ENCODE measurements around the gene KRTAP13-2. TPM values are rescaled to one million over a fixed set of nuclear protein-coding genes. Genes with fewer than 3 reads are reported as not detected.

Gene KRTAP13-2
- total RNA-seq, 1 experiment from 2014 or later: not detected

- no peak overlapping the region for H3K27ac Mint-ChIP-seq
These were observed 17.6 kb downstream of the KRTAP13-2 start for GRCh38 chr21:30354308-30355005.

GRCh38 chr21:30351534-30351933 lies 20.5 kb downstream of the KRTAP13-2 start:
- TF ChIP-seq ZMAT4 (CRISPR knock-in tag; IDR thresholded peaks at IDR 0.05) (no peak), ZNF121 (CRISPR knock-in tag; IDR thresholded peaks at IDR 0.05) (no peak), CREM (CRISPR knock-in tag; IDR thresholded peaks at IDR 0.05) (no peak), ZNF138 (CRISPR knock-in tag; conservative IDR thresholded peaks at IDR 0.05) (no peak), ZNF219 (CRISPR knock-in tag; IDR thresholded peaks at IDR 0.05; ENCODE audit: borderline replicate concordance) (no peak)

More at GRCh38 chr21:30354308-30355005, 17.6 kb downstream of the KRTAP13-2 start:
- TF ChIP-seq AR (CRISPR knock-in tag; IDR thresholded peaks at IDR 0.05): no peak
- no peak for TF ChIP-seq GTF2I (CRISPR knock-in tag; conservative IDR thresholded peaks at IDR 0.05)
- TF ChIP-seq ESRRA (CRISPR knock-in tag; IDR thresholded peaks at IDR 0.05; ENCODE audit: borderline replicate concordance): no peak
- TF ChIP-seq SMAD4 (CRISPR knock-in tag; IDR thresholded peaks at IDR 0.05): no peak
- TF ChIP-seq CDX4 (CRISPR knock-in tag; IDR thresholded peaks at IDR 0.05; ENCODE audit: borderline replicate concordance): no peak
- no peak for TF ChIP-seq JAZF1 (CRISPR knock-in tag; IDR thresholded peaks at IDR 0.05)
- no peak for TF ChIP-seq ZNF416 (CRISPR knock-in tag; IDR thresholded peaks at IDR 0.05)
- TF ChIP-seq ZNF317 (CRISPR knock-in tag; IDR thresholded peaks at IDR 0.05; ENCODE audit: borderline replicate concordance, low read depth): no peak
- TF ChIP-seq NR2C2 (CRISPR knock-in tag; IDR thresholded peaks at IDR 0.05): no peak
- DNase-seq (ENCODE audit: low spot score): no peak
- H3K9me3 Mint-ChIP-seq: no peaks in the 10 kb centered on the region
- no peaks in the 10 kb centered on the region for H3K36me3 Mint-ChIP-seq
- H3K4me3 Mint-ChIP-seq: no peak overlapping the region
- no peak for ATAC-seq
- CTCF ChIA-PET: no interaction called here
- H3K4me1 Mint-ChIP-seq: peaks cover 12% of the 10 kb centered on the region
- no peaks in the 10 kb centered on the region for H3K27me3 Mint-ChIP-seq (ENCODE audit: low read depth)
- POLR2A ChIA-PET: no interaction called here

GRCh38 chr21:30349572-30349971 lies 22.5 kb downstream of the KRTAP13-2 start:
- CTCF ChIA-PET: interaction anchor here (0.5 to 1.7 kb wide), 6 partner anchors 8 to 677 kb away, joined by 3 to 10 read pairs (median 4); no protein-coding TSS in a partner anchor
- no peak overlapping the region for H3K4me3 Mint-ChIP-seq
- DNase-seq (ENCODE audit: low spot score) (no peak), ATAC-seq (no peak)
- H3K9me3 Mint-ChIP-seq: peaks cover 17% of the 10 kb centered on the region
- peaks cover 21% of the 10 kb centered on the region for H3K4me1 Mint-ChIP-seq
- no peak overlapping the region for H3K27ac Mint-ChIP-seq
- POLR2A ChIA-PET: interaction anchor here (0.6 kb wide), 1 partner anchor 1400 kb away, joined by 3 read pairs; no protein-coding TSS in a partner anchor
- no peaks in the 10 kb centered on the region for H3K36me3 Mint-ChIP-seq
- no peaks in the 10 kb centered on the region for H3K27me3 Mint-ChIP-seq (ENCODE audit: low read depth)
- no peak for TF ChIP-seq ERG (CRISPR knock-in tag; IDR thresholded peaks at IDR 0.05)
- TF ChIP-seq ARID4B (CRISPR knock-in tag; IDR thresholded peaks at IDR 0.05; ENCODE audit: borderline replicate concordance): no peak
- TF ChIP-seq ZNF425 (CRISPR knock-in tag; conservative IDR thresholded peaks at IDR 0.05): no peak

More at GRCh38 chr21:30351534-30351933, 20.5 kb downstream of the KRTAP13-2 start:
- Mint-ChIP-seq H3K9me3 (peaks cover 4% of the 10 kb centered on the region; the same call in 1 of the 2 replicates), H3K4me3 (no peak overlapping the region), H3K27ac (no peak overlapping the region), H3K27me3 (ENCODE audit: low read depth) (no peaks in the 10 kb centered on the region), H3K4me1 (peaks cover 21% of the 10 kb centered on the region), H3K36me3 (no peaks in the 10 kb centered on the region)
- CTCF ChIA-PET: interaction anchor here (1.6 kb wide), 1 partner anchor 112 kb away, joined by 3 read pairs; no protein-coding TSS in a partner anchor
- ATAC-seq (no peak), DNase-seq (ENCODE audit: low spot score) (no peak)
- POLR2A ChIA-PET: interaction anchor here (0.6 kb wide), 1 partner anchor 434 kb away, joined by 5 read pairs; no protein-coding TSS in a partner anchor

Measured in WTC11 (cell line).